Spleen (tissue), 7 donors: ENCODE results near the gene JADE2.

Experiments used
- CTCF ChIP-seq, 11 experiments: fragments of 200-600 bp in 7 of 11; fragments of 450-650 bp in 4 of 11; sonication (generic) in 4 of 11; IDR thresholded peaks in 8 of 11; conservative IDR thresholded peaks in 3 of 11; 1 replicate in 7 of 11; 2 replicates in 4 of 11; pipeline versions ENCODE4 v1.4.0 to v1.8.0; 2016 to 2021; ENCODE audit warnings: antibody characterized with exemption in 11 of 11, inconsistent platforms in 4 of 11, mild to moderate bottlenecking in 1 of 11
- POLR2A ChIP-seq, 3 donors: fragments of 450-650 bp; IDR thresholded peaks; one replicate each; pipeline ENCODE4 v1.5.1; 2017; ENCODE audit warnings: antibody characterized with exemption in 3 of 3, mild to moderate bottlenecking in 1 of 3
- donor health status: DM: no; HTN: no; CAD: no; lungs with moderate emphysema.
- donor health status: DM: no; HTN: no; CAD: no.
- donor health status: DM: no; HTN: no; CAD: no.

- TF ChIP-seq POLR2A (IDR thresholded peaks at IDR 0.05): no peak
- no peak for TF ChIP-seq CTCF (IDR thresholded peaks at IDR 0.05 in 8 of 11, conservative IDR thresholded peaks at IDR 0.05 in 3 of 11)
Measured at GRCh38 chr5:134534726-134535110, 9.2 kb downstream of the JADE2 start.
